DMS53 treated with DMSO at 0.1 percent for 48 hours (cell line): Measurements from ENCODE around the gene CHRNB4.

Source experiments
- DNase-seq: peaks from one replicate; lab custom pipeline; 2025; ENCODE audit not compliant: unreplicated experiment; lab: John Stamatoyannopoulos, UW

Gene CHRNB4

GRCh38 chr15:78634210-78635145, 6.5 kb downstream of the CHRNB4 start:
- DNase-seq: no peak

- no peak for DNase-seq
These were observed 7.7 kb downstream of the CHRNB4 start for GRCh38 chr15:78633348-78633747.

DNA sequence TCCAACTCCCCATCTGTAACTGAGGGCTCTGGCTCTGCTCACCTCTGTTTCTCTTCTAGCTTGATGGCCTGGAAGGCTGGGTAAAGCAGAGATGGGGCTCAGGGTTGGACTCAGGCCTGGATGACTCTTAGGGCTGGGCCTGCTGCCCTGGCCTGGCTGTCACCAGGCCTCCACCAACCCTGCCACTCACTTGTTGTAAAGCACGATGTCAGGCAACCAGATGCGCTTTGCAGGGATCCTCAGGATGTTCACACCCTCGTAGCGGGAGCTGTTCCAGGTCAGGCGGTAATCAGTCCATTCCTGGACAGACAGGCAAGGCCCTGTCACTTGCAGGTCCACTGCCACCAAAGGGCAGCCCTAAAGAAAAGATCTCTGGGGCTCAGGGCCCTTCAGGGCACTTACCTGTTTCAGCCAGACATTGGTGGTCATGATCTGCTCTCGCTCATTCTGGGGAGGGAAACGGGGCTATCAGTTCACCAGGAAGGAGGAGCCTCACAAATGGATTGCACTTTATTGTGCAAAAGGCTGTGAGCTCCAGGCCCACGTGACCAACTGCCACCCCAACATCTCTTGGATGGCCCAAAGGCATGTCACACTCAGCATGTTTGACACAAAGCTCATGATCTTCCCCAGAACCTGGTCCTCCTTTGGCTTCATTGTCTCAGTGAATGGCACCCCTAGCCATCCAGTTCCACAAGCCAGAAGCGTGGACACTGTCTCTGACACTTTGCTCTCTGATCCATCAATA, 9.9 kb downstream of the CHRNB4 start:
- no peak for DNase-seq

GRCh38 chr15:78629716-78630065, 11.3 kb downstream of the CHRNB4 start:
- DNase-seq: no peak

- DNase-seq: no peak
These were observed 11.8 kb downstream of the CHRNB4 start for GRCh38 chr15:78629031-78629715.

- no peak for DNase-seq
These were observed 12.8 kb downstream of the CHRNB4 start for GRCh38 chr15:78628227-78628626.

DNA sequence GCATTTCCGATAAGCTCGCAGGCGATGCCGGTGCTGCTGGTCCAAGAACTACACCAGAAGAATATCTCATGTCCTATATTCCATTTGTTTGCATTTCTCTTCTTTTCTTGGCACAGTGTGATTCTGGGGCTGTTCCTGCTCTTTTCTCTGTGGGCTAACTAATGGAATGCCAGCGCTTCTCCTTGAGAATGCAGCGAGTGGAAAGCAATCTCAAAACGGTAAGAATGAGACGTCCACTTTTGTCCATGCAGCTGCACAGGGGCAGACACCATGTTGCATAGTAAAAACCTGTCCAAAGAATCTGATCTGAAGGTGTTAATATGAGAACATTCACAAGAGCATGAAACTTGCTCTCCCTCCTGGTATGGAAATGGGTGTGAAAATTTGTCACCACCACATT, 13.7 kb downstream of the CHRNB4 start:
- no peak for DNase-seq

DNA sequence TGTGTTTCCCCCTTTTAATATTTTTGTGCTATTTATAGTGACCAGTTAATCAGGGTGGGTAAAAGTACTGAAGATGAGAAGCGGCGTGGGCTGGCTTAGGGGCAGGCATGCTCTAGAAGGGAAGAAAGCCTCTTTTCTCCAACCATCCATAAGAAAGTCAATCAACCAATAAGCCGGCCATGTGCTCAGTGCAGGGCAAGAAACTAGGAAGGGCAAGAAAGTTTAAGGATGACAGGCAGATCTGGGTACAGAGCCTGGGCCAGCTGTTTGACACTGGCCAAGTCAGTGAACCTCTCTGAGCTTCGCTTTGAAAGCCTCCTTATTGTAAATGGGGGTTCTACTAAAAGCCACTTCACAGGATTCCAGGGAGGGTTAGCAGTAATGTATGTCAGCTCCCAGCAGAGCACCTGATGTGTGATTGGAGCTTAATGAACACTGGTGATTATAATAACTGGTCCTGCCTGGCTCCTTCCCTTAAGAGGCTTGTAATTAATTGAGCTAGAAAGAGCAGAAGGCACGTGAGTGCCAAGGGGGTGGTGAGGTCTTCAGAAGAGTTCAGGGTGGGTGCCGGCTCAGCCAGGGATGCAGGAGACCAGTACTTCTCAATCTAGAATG, 14.5 kb downstream of the CHRNB4 start:
- DNase-seq: no peak

- peak; percentile 82 for DNase-seq
These were observed 15.3 kb downstream of the CHRNB4 start for GRCh38 chr15:78625606-78626280.

- no peak for DNase-seq
These were observed 16.1 kb downstream of the CHRNB4 start for GRCh38 chr15:78624651-78625590.

DNA sequence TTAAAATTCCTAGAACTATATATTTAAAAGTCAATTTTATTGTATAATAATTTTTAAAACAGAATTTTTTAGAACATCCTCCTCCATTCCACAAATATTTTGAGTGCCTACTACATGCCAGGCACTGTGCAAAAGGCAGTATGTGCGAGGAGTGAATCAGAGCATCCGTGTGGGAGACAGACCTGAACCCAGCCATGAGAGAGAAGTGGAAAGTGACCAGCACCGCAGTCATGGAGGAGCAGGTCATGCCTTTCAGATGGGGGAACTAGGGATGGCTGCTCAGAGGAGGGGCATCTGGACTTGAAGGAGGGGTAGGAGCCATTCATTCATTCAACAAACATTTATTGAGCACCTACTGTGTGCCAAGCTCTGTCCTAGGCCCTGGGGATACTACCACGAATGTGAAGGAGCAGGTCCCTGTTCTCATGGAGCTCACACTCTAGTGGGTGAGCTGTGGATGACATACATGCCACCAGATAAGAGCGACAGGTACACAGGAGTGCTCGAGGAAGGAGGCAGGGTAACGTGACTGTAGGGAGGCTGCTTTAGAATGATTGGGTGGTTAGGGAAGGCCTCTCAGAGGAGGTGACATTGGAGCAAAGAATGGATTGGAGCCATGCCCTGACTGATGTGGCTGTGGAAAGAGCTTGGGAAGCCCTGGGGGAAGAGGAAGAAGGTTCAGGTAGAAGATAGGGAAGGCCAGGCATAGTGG, 17.1 kb downstream of the CHRNB4 start:
- no peak for DNase-seq

- no peak for DNase-seq
These were observed 19.1 kb downstream of the CHRNB4 start for GRCh38 chr15:78621810-78622402.

- no peak for DNase-seq
These were observed 20.2 kb downstream of the CHRNB4 start, which contains the start of gene CHRNA3 for GRCh38 chr15:78620527-78621421. Gene CHRNA3 (minus strand): TSS chr15:78620996. CDS start chr15:78620794, 202 bp downstream.

DNA sequence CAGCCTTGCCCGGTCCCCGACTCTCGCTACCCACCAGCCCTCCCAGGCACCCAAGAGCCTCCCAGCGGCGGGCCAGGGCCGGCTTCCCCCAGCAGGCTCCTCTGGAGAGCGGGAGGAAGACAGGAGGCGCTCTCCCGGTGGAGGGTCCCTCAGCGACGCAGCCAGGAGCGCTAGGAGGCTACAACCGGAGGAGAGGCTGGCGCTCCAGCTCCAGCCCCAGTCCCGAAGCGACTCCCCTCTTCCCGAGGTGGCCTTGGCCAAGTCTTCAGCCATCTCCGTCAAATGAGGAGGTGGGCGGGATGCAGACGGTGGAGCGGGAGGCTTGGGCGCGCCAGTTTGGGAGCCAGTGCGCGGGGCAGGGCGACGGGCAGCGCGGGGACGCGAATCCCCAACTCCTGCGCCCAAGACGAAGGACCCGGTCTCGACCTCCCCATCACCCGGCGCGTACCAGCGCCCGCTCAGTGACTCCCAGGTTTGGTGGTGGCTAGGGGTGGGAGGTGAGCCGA, 20.9 kb downstream of the CHRNB4 start:
- DNase-seq: no peak

DNA sequence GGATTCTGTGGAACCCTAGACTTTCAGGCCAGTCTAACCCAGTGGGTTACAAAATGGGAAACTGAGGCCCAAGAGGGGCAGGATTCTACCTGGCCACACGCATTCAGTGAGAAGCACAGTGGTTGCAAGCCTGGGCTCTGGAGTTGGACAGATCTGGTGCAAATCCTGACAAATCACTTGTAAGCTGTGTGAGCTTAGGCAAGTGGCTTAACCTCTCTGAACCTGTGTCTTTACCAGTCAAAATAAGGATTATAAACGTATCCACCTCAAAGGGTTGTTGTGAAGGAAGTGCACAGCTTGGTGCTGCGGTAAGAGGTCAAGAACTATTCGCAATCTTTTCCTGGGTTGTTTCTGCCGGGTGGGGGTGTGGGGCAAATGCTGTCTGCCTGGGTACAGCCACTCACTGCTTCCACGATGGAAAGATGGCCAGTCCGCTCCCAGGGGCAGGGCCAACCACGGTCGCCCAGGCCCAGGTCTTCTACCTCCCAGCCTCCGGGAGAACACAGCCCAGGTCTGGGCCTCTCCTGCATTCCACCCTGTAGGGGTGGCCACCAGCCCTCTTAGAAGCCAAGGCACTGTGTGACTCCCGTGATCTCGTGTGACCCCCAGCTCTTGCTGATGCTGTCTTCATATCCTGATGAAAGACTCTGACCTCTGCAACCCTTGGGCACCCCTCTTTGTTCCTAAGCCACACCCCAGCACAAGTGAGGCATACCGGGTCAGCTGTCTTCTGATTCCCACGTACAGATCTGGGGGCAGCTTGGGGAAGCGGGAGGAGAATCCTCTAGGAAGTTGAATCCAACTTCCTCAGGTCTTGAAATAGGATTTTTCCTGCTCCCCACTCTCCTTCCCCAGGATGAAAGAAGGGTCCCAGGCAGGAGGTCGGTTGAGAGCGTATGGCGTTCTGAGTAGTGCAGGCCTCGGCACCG, 21.7 kb downstream of the CHRNB4 start:
- no peak for DNase-seq

GRCh38 chr15:78618490-78618934, 22.5 kb downstream of the CHRNB4 start:
- peak; percentile 72 for DNase-seq
